ENCODE results near the gene ZCCHC17.

The ZCCHC17 gene

GRCh38 chr1:31346785-31347184 lies 50.0 kb downstream of the ZCCHC17 start:
- H3K9ac ChIP-seq (ENCODE audit: low read depth, low read length), result no peak overlapping the region
- no peaks in the 10 kb centered on the region for H3K27me3 ChIP-seq (ENCODE audit: insufficient read depth, low read length)
- H3K9me3 ChIP-seq (ENCODE audit: insufficient read depth, low read depth, low read length), result no peaks in the 10 kb centered on the region
- H3K4me1 ChIP-seq (ENCODE audit: insufficient read depth, low read length), result no peaks in the 10 kb centered on the region
- no peak overlapping the region for H3K4me3 ChIP-seq (ENCODE audit: low read length)
- no peak overlapping the region for H3K27ac ChIP-seq (ENCODE audit: low read depth, low read length)
- H3K36me3 ChIP-seq (ENCODE audit: insufficient read depth, low read length), result peaks cover 64% of the 10 kb centered on the region

- H3K36me3 ChIP-seq (ENCODE audit: insufficient read depth, low read length), result peaks cover 80% of the 10 kb centered on the region
- no peak overlapping the region for H3K9ac ChIP-seq (ENCODE audit: low read depth, low read length)
- H3K4me3 ChIP-seq (ENCODE audit: low read length), result no peak overlapping the region
- WGBS, result no CpG with 5 or more reads among the region's 1 CpG
- no peaks in the 10 kb centered on the region for H3K4me1 ChIP-seq (ENCODE audit: insufficient read depth, low read length)
- H3K27ac ChIP-seq (ENCODE audit: low read depth, low read length), result no peak overlapping the region
- H3K9me3 ChIP-seq (ENCODE audit: insufficient read depth, low read depth, low read length), result no peaks in the 10 kb centered on the region
- H3K27me3 ChIP-seq (ENCODE audit: insufficient read depth, low read length), result no peaks in the 10 kb centered on the region
These were observed 51.6 kb downstream of the ZCCHC17 start for GRCh38 chr1:31348449-31348848.

GRCh38 chr1:31354283-31354682 lies 57.5 kb downstream of the ZCCHC17 start:
- H3K36me3 ChIP-seq (ENCODE audit: insufficient read depth, low read length), result peaks cover 85% of the 10 kb centered on the region
- H3K4me3 ChIP-seq (ENCODE audit: low read length), result no peak overlapping the region
- H3K9me3 ChIP-seq (ENCODE audit: insufficient read depth, low read depth, low read length), result no peaks in the 10 kb centered on the region
- no peaks in the 10 kb centered on the region for H3K4me1 ChIP-seq (ENCODE audit: insufficient read depth, low read length)
- no peaks in the 10 kb centered on the region for H3K27me3 ChIP-seq (ENCODE audit: insufficient read depth, low read length)
- no peak overlapping the region for H3K9ac ChIP-seq (ENCODE audit: low read depth, low read length)
- H3K27ac ChIP-seq (ENCODE audit: low read depth, low read length), result no peak overlapping the region
- 97% methylated on average over 3 of the region's 3 CpGs for WGBS

GRCh38 chr1:31356427-31356826 lies 59.6 kb downstream of the ZCCHC17 start:
- Histone ChIP-seq H3K4me1 (ENCODE audit: insufficient read depth, low read length) (no peaks in the 10 kb centered on the region), H3K4me3 (ENCODE audit: low read length) (no peak overlapping the region), H3K9ac (ENCODE audit: low read depth, low read length) (no peak overlapping the region), H3K27ac (ENCODE audit: low read depth, low read length) (no peak overlapping the region), H3K27me3 (ENCODE audit: insufficient read depth, low read length) (no peaks in the 10 kb centered on the region), H3K36me3 (ENCODE audit: insufficient read depth, low read length) (peaks cover 82% of the 10 kb centered on the region), H3K9me3 (ENCODE audit: insufficient read depth, low read depth, low read length) (no peaks in the 10 kb centered on the region)
- WGBS, result 100% methylated on average over 2 of the region's 2 CpGs

GRCh38 chr1:31361607-31362006 lies 64.8 kb downstream of the ZCCHC17 start:
- no peak overlapping the region for H3K9ac ChIP-seq (ENCODE audit: low read depth, low read length)
- H3K9me3 ChIP-seq (ENCODE audit: insufficient read depth, low read depth, low read length), result no peaks in the 10 kb centered on the region
- peaks cover 7% of the 10 kb centered on the region; the same call in 1 of the 2 replicates for H3K4me1 ChIP-seq (ENCODE audit: insufficient read depth, low read length)
- H3K36me3 ChIP-seq (ENCODE audit: insufficient read depth, low read length), result peaks cover 72% of the 10 kb centered on the region
- no peak overlapping the region for H3K27ac ChIP-seq (ENCODE audit: low read depth, low read length)
- 98% methylated on average over 6 of the region's 6 CpGs for WGBS
- no peak overlapping the region for H3K4me3 ChIP-seq (ENCODE audit: low read length)
- H3K27me3 ChIP-seq (ENCODE audit: insufficient read depth, low read length), result no peaks in the 10 kb centered on the region

- peaks cover 10% of the 10 kb centered on the region; the same call in 1 of the 2 replicates for H3K4me1 ChIP-seq (ENCODE audit: insufficient read depth, low read length)
- H3K36me3 ChIP-seq (ENCODE audit: insufficient read depth, low read length), result peaks cover 68% of the 10 kb centered on the region
- H3K4me3 ChIP-seq (ENCODE audit: low read length), result no peak overlapping the region
- no peaks in the 10 kb centered on the region for H3K9me3 ChIP-seq (ENCODE audit: insufficient read depth, low read depth, low read length)
- WGBS, result 94% methylated on average over 3 of the region's 3 CpGs
- H3K9ac ChIP-seq (ENCODE audit: low read depth, low read length), result no peak overlapping the region
- H3K27me3 ChIP-seq (ENCODE audit: insufficient read depth, low read length), result no peaks in the 10 kb centered on the region
- no peak overlapping the region for H3K27ac ChIP-seq (ENCODE audit: low read depth, low read length)
These were observed 65.2 kb downstream of the ZCCHC17 start for GRCh38 chr1:31362032-31362431.

- Histone ChIP-seq H3K36me3 (ENCODE audit: insufficient read depth, low read length) (peaks cover 53% of the 10 kb centered on the region), H3K4me3 (ENCODE audit: low read length) (no peak overlapping the region), H3K27me3 (ENCODE audit: insufficient read depth, low read length) (no peaks in the 10 kb centered on the region), H3K9ac (ENCODE audit: low read depth, low read length) (no peak overlapping the region), H3K27ac (ENCODE audit: low read depth, low read length) (no peak overlapping the region), H3K4me1 (ENCODE audit: insufficient read depth, low read length) (peaks cover 11% of the 10 kb centered on the region; the same call in 1 of the 2 replicates), H3K9me3 (ENCODE audit: insufficient read depth, low read depth, low read length) (no peaks in the 10 kb centered on the region)
- WGBS, result over 99% methylated on average over 3 of the region's 3 CpGs
These were observed 67.9 kb downstream of the ZCCHC17 start for GRCh38 chr1:31364561-31365250.

GRCh38 chr1:31366796-31367195 lies 70.0 kb downstream of the ZCCHC17 start:
- H3K4me3 ChIP-seq (ENCODE audit: low read length), result no peak overlapping the region
- WGBS, result 70% methylated on average over 2 of the region's 2 CpGs
- no peaks in the 10 kb centered on the region for H3K27me3 ChIP-seq (ENCODE audit: insufficient read depth, low read length)
- H3K9me3 ChIP-seq (ENCODE audit: insufficient read depth, low read depth, low read length), result no peaks in the 10 kb centered on the region
- H3K36me3 ChIP-seq (ENCODE audit: insufficient read depth, low read length), result peaks cover 40% of the 10 kb centered on the region
- H3K27ac ChIP-seq (ENCODE audit: low read depth, low read length), result peak overlapping the region; percentile 43; the same call in 1 of the 2 replicates
- H3K4me1 ChIP-seq (ENCODE audit: insufficient read depth, low read length), result peaks cover 11% of the 10 kb centered on the region; the same call in 1 of the 2 replicates
- H3K9ac ChIP-seq (ENCODE audit: low read depth, low read length), result no peak overlapping the region

- 95% methylated on average over 3 of the region's 3 CpGs for WGBS
- H3K4me1 ChIP-seq (ENCODE audit: insufficient read depth, low read length), result peaks cover 14% of the 10 kb centered on the region; the same call in 1 of the 2 replicates
- no peaks in the 10 kb centered on the region for H3K9me3 ChIP-seq (ENCODE audit: insufficient read depth, low read depth, low read length)
- no peak overlapping the region for H3K4me3 ChIP-seq (ENCODE audit: low read length)
- H3K36me3 ChIP-seq (ENCODE audit: insufficient read depth, low read length), result peaks cover 33% of the 10 kb centered on the region
- H3K27me3 ChIP-seq (ENCODE audit: insufficient read depth, low read length), result no peaks in the 10 kb centered on the region
- no peak overlapping the region for H3K27ac ChIP-seq (ENCODE audit: low read depth, low read length)
- H3K9ac ChIP-seq (ENCODE audit: low read depth, low read length), result no peak overlapping the region
These were observed 71.8 kb downstream of the ZCCHC17 start for GRCh38 chr1:31368611-31369107.

- H3K4me3 ChIP-seq (ENCODE audit: low read length), result no peak overlapping the region
- no peak overlapping the region for H3K9ac ChIP-seq (ENCODE audit: low read depth, low read length)
- no peak overlapping the region for H3K27ac ChIP-seq (ENCODE audit: low read depth, low read length)
- peaks cover 20% of the 10 kb centered on the region for H3K36me3 ChIP-seq (ENCODE audit: insufficient read depth, low read length)
- 90% methylated on average over 1 of the region's 2 CpGs for WGBS
- H3K4me1 ChIP-seq (ENCODE audit: insufficient read depth, low read length), result peaks cover 18% of the 10 kb centered on the region
- H3K9me3 ChIP-seq (ENCODE audit: insufficient read depth, low read depth, low read length), result no peaks in the 10 kb centered on the region
- no peaks in the 10 kb centered on the region for H3K27me3 ChIP-seq (ENCODE audit: insufficient read depth, low read length)
These were observed 73.2 kb downstream of the ZCCHC17 start for GRCh38 chr1:31370021-31370420.

GRCh38 chr1:31370565-31370964 lies 73.7 kb downstream of the ZCCHC17 start:
- Histone ChIP-seq H3K27me3 (ENCODE audit: insufficient read depth, low read length) (no peaks in the 10 kb centered on the region), H3K4me1 (ENCODE audit: insufficient read depth, low read length) (peaks cover 18% of the 10 kb centered on the region), H3K9me3 (ENCODE audit: insufficient read depth, low read depth, low read length) (no peaks in the 10 kb centered on the region), H3K27ac (ENCODE audit: low read depth, low read length) (no peak overlapping the region), H3K4me3 (ENCODE audit: low read length) (no peak overlapping the region), H3K36me3 (ENCODE audit: insufficient read depth, low read length) (peaks cover 14% of the 10 kb centered on the region), H3K9ac (ENCODE audit: low read depth, low read length) (no peak overlapping the region)
- 93% methylated on average over 4 of the region's 4 CpGs for WGBS

Measured in HUES64 (cell line).